MM.1S (cell line): ENCODE data around the gene RAB8A.

Experiments
- CTCF ChIP-seq: fragments of 300-600 bp; sonication (generic); IDR thresholded peaks from 2 replicates; pipeline ENCODE4 v1.5.1; 2016; ENCODE audit warnings: antibody characterized with exemption, low read length, mixed read lengths
- EZH2 ChIP-seq: fragments of 300-600 bp; sonication (generic); optimal IDR thresholded peaks from 2 replicates; pipeline ENCODE3; 2017; ENCODE audit warnings: low read depth, mild to moderate bottlenecking, antibody characterized with exemption, low read length, mixed read lengths

- no peak for TF ChIP-seq CTCF
- no peak for TF ChIP-seq EZH2
Measured at GRCh38 chr19:16104722-16105121, 7.0 kb upstream of the RAB8A start.
